ENCODE data around the gene TRAF3.

GRCh38 chr14:102927878-102928411, 150.7 kb downstream of the TRAF3 start:
- no peak for TF ChIP-seq CTCF (IDR thresholded peaks at IDR 0.05 in 8 of 11, conservative IDR thresholded peaks at IDR 0.05 in 3 of 11)
- TF ChIP-seq POLR2A (IDR thresholded peaks at IDR 0.05): no peak

All from spleen (tissue), 7 donors.